WI38 (cell line): ENCODE data around the gene ASH1L.

Experiments used
- H3K4me3 ChIP-seq: 2 replicates; pipeline ENCODE4 v1.5.1; 2011; ENCODE audit warnings: low read depth, mild to moderate bottlenecking, control low read depth, low read length
- CTCF ChIP-seq: IDR thresholded peaks from 2 replicates; pipeline ENCODE4 v1.5.1; 2012; ENCODE audit warnings: low read depth, mild to moderate bottlenecking, control low read depth, low read length

ASH1L gene

GRCh38 chr1:155383406-155383805, 179.2 kb downstream of the ASH1L start:
- no peak for TF ChIP-seq CTCF
- H3K4me3 ChIP-seq, result no peak overlapping the region

- no peak for TF ChIP-seq CTCF
- H3K4me3 ChIP-seq, result no peak overlapping the region
Observed at GRCh38 chr1:155379631-155380090, 182.9 kb downstream of the ASH1L start.

- no peak for TF ChIP-seq CTCF
Observed at GRCh38 chr1:155379180-155379579, 183.4 kb downstream of the ASH1L start.

GRCh38 chr1:155360051-155360450, 202.6 kb downstream of the ASH1L start:
- no peak overlapping the region for H3K4me3 ChIP-seq
- TF ChIP-seq CTCF, result no peak

More at GRCh38 chr1:155379180-155379579, 183.4 kb downstream of the ASH1L start:
- no peak overlapping the region for H3K4me3 ChIP-seq

GRCh38 chr1:155352631-155353030, 210.0 kb downstream of the ASH1L start:
- no peak overlapping the region for H3K4me3 ChIP-seq
- no peak for TF ChIP-seq CTCF

- TF ChIP-seq CTCF, result no peak
- no peak overlapping the region for H3K4me3 ChIP-seq
Observed at GRCh38 chr1:155342842-155343241, 219.8 kb downstream of the ASH1L start.

GRCh38 chr1:155339515-155340097, 223.0 kb downstream of the ASH1L start:
- TF ChIP-seq CTCF, result no peak
- H3K4me3 ChIP-seq, result no peak overlapping the region
